ENCODE data around the gene SLC27A2. TPM values are rescaled to one million over a fixed set of nuclear protein-coding genes. Genes with fewer than 3 reads are reported as not detected.

SLC27A2 gene
- total RNA-seq, 4 donors from 2014 or later = 0.72 to 10.2 (median 5.9) TPM

- Histone ChIP-seq H3K4me3 (no peak overlapping the region), H3K9me3 (no peaks in the 10 kb centered on the region), H3K27ac (no peak overlapping the region), H3K36me3 (no peaks in the 10 kb centered on the region), H3K4me1 (no peaks in the 10 kb centered on the region), H3K27me3 (no peaks in the 10 kb centered on the region)
- no peak for TF ChIP-seq EP300 (IDR thresholded peaks at IDR 0.05)
- no peak for DNase-seq (ENCODE audit: low spot score in 2 of 2)
- WGBS = 53% methylated on average over 2 of the region's 2 CpGs
Observed at GRCh38 chr15:50249704-50250103, 67.7 kb downstream of the SLC27A2 start.

GRCh38 chr15:50250760-50251394, 68.9 kb downstream of the SLC27A2 start:
- WGBS = 75% methylated on average over 6 of the region's 6 CpGs
- no peak for TF ChIP-seq POLR2A (IDR thresholded peaks at IDR 0.05)
- TF ChIP-seq POLR2AphosphoS5 (IDR thresholded peaks at IDR 0.05) = no peak
- TF ChIP-seq EP300 (IDR thresholded peaks at IDR 0.05) = no peak
- no peak for TF ChIP-seq CTCF (IDR thresholded peaks at IDR 0.05)
- no peaks in the 10 kb centered on the region for H3K36me3 ChIP-seq
- no peaks in the 10 kb centered on the region for H3K27me3 ChIP-seq
- no peaks in the 10 kb centered on the region for H3K4me1 ChIP-seq
- no peaks in the 10 kb centered on the region for H3K9me3 ChIP-seq
- H3K4me3 ChIP-seq = no peak overlapping the region
- no peak overlapping the region for H3K27ac ChIP-seq
- no peak for DNase-seq (ENCODE audit: low spot score in 2 of 2)

GRCh38 chr15:50251638-50252182, 69.7 kb downstream of the SLC27A2 start:
- Histone ChIP-seq H3K36me3 (no peaks in the 10 kb centered on the region), H3K4me3 (no peak overlapping the region), H3K9me3 (no peaks in the 10 kb centered on the region), H3K27me3 (no peaks in the 10 kb centered on the region), H3K4me1 (peaks cover 7% of the 10 kb centered on the region), H3K27ac (no peak overlapping the region)
- no peak for DNase-seq (ENCODE audit: low spot score in 2 of 2)
- TF ChIP-seq POLR2AphosphoS5 (IDR thresholded peaks at IDR 0.05) (no peak), CTCF (IDR thresholded peaks at IDR 0.05) (no peak), EP300 (IDR thresholded peaks at IDR 0.05) (no peak), POLR2A (IDR thresholded peaks at IDR 0.05) (no peak)
- 85% methylated on average over 11 of the region's 11 CpGs for WGBS

GRCh38 chr15:50252556-50252955, 70.6 kb downstream of the SLC27A2 start:
- H3K36me3 ChIP-seq = no peaks in the 10 kb centered on the region
- DNase-seq (ENCODE audit: low spot score in 2 of 2) = no peak
- H3K4me3 ChIP-seq = no peak overlapping the region
- 93% methylated on average over 10 of the region's 11 CpGs for WGBS
- no peak for TF ChIP-seq EP300 (IDR thresholded peaks at IDR 0.05)
- no peak for TF ChIP-seq POLR2A (IDR thresholded peaks at IDR 0.05)
- no peak for TF ChIP-seq CTCF (IDR thresholded peaks at IDR 0.05)
- no peak for TF ChIP-seq POLR2AphosphoS5 (IDR thresholded peaks at IDR 0.05)
- no peaks in the 10 kb centered on the region for H3K27me3 ChIP-seq
- no peaks in the 10 kb centered on the region for H3K9me3 ChIP-seq
- no peak overlapping the region for H3K27ac ChIP-seq
- peaks cover 14% of the 10 kb centered on the region for H3K4me1 ChIP-seq

GRCh38 chr15:50256188-50257041, 74.4 kb downstream of the SLC27A2 start:
- no peaks in the 10 kb centered on the region for H3K9me3 ChIP-seq
- peaks cover 17% of the 10 kb centered on the region for H3K4me1 ChIP-seq
- H3K27me3 ChIP-seq = no peaks in the 10 kb centered on the region
- H3K4me3 ChIP-seq = no peak overlapping the region
- 41% methylated on average over 5 of the region's 5 CpGs for WGBS
- no peak for TF ChIP-seq POLR2AphosphoS5 (IDR thresholded peaks at IDR 0.05)
- TF ChIP-seq EP300 (IDR thresholded peaks at IDR 0.05) = no peak
- no peak for TF ChIP-seq POLR2A (IDR thresholded peaks at IDR 0.05)
- TF ChIP-seq CTCF (IDR thresholded peaks at IDR 0.05) = no peak
- H3K36me3 ChIP-seq = no peaks in the 10 kb centered on the region
- no peak for DNase-seq (ENCODE audit: low spot score in 2 of 2)
- H3K27ac ChIP-seq = no peak overlapping the region
